Suppressor macrophage treated with lipopolysaccharide for 4 hours (primary cell): Measurements from ENCODE around the gene FHIT.
"Not testable (repeated sequence)": the region's sequence is repeated elsewhere in the genome, so short reads cannot be mapped to it uniquely, and the experiment has no call there.

ENCODE experiments used
- DNase-seq: peaks from one replicate; pipeline ENCODE4 v3.0.0-alpha.2; 2020

Gene FHIT

GRCh38 chr3:60912876-60913275 is 338.4 kb downstream of the FHIT start:
- DNase-seq: no peak

- no peak for DNase-seq
Measured at GRCh38 chr3:60912142-60912541, 339.1 kb downstream of the FHIT start.

- no peak for DNase-seq
Measured at GRCh38 chr3:60909526-60909925, 341.7 kb downstream of the FHIT start.

DNA sequence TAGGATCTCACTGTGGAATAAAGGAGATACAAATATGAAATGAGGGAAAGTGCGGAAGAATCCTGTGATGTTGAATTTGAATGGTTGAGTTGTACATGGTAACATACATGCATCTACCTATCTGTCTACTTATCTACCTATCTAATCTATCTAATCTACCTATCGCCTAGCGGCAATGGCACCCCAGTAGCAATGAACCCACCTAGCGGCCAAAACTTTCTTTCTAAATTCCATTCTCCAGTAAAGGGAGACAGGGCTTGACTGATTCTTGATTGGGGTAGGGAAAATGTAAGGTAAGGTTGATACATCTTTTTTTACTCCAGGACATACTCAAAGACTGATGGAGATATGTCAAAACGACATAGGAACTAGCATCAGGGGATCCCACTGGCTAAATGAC is 345.0 kb downstream of the FHIT start:
- DNase-seq: no peak

GRCh38 chr3:60898321-60898720 is 352.9 kb downstream of the FHIT start:
- DNase-seq: no peak

DNA sequence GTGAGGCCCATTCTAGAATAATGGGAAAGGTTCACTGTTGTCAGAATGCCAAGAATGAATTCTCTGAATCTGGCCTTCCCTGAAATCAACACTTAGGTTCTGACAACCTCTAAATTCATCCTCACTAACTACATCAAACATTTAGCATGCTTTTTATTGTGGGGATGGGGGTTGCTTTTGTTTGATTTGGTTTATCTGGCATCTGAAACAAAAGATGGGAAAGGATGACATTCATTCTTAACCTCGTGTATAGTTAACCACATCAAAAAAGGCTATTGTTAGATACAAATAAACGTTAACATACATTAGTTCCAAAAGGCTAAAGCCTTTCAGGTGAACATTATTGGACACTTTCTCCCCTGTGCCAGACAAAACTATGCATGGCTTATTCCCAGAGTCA is 357.3 kb downstream of the FHIT start:
- DNase-seq: no peak

DNA sequence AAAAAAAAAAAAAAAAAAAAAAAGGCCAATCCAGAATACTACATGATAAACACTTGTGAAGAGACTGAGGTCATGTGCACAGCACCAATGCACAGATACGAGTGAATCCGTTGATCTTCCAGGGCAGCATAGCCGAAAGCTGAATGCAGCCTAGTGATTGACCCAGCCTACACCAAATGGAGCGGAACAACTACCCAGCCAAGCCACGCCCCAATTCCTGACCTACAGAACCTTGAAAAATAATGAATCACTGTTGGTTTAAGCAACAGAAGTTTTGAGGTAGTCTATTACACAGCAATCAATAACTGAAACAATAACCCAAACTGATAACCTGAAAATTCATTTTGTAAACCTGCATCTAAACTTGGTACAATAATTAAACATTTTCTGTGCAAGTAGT is 361.0 kb downstream of the FHIT start:
- DNase-seq: no peak

GRCh38 chr3:60888952-60889351 is 362.3 kb downstream of the FHIT start:
- DNase-seq: not testable (repeated sequence)

DNA sequence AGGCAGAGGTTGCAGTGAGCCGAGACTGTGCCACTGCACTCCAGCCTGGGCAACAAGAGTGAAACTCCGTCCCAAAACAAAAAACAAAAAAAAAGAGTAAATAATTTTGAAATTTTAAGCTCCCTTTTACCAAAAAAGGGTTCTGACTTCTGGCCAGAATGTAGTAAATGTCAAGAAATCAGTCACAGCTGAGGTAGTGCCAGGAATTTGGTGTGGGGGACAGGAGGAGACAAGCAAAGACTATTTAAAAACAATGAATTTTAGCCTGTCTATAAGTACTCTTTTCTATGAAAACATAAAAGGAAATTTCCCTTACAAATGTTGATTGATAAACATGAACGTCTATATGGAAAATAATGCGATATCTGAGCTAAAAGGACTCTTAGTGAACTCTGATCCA is 363.7 kb downstream of the FHIT start:
- DNase-seq: no peak

DNA sequence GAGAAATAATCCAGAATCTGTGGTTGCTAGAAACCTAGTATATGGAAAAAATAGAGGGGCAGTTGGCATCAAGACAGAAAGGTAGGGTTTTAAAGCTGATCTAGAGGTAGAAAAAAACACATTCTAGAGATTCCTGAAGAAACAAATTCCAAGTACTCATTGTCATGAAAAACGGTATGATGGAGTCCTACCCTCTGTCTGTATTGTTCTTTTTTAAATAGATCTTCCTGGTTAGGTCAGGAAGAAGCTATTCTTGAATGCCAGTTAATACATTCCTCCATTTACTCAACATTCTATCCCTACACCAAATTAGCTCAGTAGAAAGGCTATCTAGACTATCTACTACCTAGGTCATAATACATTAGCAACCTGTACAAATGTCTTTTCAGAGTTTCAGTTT is 364.7 kb downstream of the FHIT start:
- no peak for DNase-seq

DNA sequence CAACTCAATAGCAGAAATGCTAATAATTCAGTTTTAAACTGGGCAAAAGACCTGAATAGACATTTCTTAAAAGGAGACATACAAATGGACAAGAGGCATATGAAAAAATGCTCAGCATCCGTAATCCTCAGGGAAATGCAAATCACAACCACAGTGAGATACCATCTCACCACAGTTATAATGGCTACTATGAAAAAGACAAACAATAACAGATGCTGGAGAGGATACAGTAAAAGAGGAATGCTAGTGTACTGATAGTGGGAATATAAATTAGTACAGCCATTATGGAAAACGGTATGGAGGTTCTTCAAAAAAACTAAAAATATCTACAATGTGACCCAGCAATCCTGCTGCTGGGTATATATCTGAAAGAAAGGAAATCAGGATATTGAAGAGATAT is 367.2 kb downstream of the FHIT start:
- no peak for DNase-seq

DNA sequence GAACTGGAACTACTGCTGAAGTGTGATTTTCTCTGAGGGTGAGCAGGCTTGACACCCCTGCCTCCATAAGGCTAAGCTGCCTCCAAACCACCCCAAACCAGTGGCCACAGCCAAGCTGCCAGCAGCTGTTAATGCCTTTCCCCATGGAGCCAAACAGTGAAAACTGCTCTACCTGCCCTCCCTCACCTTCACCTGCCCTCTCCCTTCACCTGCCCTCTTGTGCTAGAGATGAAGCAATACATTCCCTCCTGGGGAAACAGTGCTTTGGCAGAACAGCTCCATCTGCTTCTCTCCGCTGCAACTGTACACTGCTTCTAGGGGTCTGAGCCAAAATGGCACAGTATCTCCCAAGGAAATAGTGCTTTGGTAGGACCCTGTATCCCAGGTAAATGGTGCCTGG is 374.1 kb downstream of the FHIT start:
- DNase-seq: no peak

DNA sequence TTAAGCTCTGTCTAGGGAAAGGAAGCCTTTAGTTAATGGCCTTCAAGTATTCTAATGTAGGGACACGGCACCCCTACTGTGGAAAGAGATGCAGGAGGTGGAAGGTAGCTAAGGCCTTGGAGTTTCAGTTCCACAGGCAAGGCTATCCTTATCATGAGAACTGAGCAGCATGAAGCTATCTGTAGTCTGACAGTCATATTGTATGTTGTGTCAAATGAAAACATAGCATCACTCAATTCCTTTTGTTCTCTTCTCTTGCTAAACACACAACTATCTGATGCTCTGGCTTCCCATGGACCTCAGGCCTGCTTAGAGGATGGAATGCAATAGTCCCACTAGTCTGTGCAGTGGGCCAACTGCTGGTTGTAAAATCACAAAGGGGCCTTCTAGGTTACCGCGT is 380.9 kb downstream of the FHIT start:
- no peak for DNase-seq

GRCh38 chr3:60867200-60867599 is 384.1 kb downstream of the FHIT start:
- no peak for DNase-seq

- no peak for DNase-seq
Measured at GRCh38 chr3:60856257-60857046, 394.8 kb downstream of the FHIT start.

GRCh38 chr3:60855250-60855649 is 396.0 kb downstream of the FHIT start:
- peak; percentile 76 for DNase-seq

DNA sequence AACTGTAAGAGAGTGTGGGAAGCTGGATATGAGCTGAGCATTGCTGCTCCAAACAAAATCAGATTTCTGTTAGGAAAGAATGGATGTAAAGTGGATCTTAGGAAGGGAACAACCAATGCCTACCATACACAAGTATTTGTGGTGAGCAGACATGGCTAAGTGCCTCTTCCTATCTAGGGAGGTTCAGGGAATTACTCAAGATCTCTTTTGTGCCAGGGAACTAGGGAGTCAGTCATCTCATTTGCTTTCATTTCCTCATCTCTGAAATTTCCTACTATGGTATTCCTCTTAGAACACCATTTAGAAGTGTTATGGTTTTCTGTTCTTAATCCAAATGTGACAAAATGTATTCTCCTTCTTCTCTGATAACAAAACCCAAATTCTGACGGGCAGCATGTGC is 396.5 kb downstream of the FHIT start:
- DNase-seq: peak; percentile 76

- peak; percentile 37 for DNase-seq
Measured at GRCh38 chr3:60847791-60848190, 403.5 kb downstream of the FHIT start.

DNA sequence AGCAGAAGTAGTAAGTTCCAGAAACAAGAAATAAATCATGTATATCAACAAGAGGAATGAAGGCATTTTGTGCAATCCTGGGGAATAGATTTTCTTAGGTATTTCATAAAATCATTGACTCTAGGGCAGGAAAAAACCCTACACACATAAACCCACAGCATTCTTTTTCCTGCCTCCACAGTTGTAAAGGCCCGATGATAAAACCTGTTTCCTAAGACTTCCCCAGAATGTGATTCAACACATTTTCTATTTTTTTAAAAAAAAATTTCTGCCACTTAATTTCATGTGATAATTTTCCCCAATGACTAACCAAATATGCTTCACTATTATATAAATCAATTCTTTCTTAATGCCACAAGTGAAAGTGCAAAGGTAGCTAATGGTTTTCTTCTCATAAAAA is 407.0 kb downstream of the FHIT start:
- no peak for DNase-seq

DNA sequence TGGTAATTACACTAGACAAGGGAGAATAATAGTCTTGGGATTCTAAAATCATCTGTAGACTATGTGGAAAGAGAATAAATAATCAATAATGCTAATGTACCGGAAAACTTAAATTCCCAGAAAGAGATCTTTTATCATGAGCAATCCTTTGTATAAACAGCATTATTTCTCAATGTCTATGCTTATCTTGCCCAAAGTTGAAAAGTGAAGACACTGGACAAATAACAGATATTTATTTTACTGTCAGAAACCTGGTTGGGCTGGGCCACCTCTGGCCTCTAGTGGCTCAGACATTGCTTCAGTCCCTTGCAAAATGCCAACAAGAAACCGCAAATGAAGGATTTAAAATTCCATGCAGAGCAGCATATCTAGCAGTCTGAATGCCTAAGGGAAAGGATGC is 409.9 kb downstream of the FHIT start:
- no peak for DNase-seq

- DNase-seq: no peak
Measured at GRCh38 chr3:60839246-60839645, 412.0 kb downstream of the FHIT start.

DNA sequence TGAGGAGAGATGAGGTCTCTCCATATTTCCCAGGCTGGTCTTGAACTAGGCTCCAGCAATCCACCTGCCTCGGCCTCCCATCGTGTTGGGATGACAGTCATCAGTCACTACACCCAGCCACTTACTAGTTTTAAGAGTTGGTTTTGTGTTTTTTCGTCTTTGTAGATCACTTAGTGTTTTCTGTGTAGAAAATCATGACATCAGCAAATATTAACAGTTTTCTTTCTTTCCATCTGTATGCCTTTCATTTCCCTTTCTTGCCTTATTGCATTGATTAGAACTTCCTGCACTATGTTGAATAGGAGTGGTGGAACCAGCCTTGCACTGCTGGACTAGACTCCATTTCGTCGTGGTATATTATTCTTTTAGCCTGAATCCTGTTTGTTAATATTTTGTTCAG is 415.5 kb downstream of the FHIT start:
- no peak for DNase-seq

DNA sequence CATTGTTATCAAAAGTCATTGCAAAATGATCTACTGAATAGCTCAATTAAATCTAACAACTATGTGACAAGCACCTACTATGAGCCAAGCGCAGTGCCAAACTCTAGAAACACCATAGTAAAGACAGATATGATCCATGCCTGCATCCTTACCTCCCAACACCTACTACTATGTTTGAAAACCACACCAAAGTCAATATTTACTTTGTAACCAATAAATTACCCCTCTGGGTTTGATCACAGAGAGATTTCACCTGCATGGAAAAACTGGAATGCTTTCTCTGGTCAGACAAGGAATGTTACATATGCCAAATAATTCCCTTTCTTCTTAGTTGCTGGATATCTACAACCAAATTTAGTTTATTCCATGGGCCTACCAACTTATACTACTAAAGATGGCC is 422.2 kb downstream of the FHIT start:
- no peak for DNase-seq

DNA sequence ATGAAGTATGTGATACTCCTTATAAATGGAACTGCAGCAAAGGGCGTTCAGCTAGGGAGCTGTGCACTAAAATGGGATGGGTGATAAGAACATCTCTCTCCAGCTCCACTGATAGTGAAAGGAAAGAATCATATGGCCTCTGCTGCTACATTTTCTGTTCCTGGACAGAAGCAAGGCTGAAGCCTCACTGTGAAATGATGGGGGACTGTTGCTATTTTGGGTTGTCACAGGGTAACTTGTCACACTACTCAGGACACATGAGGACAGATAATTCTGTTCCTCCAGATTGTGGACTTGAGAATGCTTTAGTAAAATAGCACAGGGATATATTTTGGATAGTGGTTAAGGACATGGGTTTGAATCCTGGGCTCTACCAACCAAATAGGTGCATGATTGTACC is 423.6 kb downstream of the FHIT start:
- no peak for DNase-seq

DNA sequence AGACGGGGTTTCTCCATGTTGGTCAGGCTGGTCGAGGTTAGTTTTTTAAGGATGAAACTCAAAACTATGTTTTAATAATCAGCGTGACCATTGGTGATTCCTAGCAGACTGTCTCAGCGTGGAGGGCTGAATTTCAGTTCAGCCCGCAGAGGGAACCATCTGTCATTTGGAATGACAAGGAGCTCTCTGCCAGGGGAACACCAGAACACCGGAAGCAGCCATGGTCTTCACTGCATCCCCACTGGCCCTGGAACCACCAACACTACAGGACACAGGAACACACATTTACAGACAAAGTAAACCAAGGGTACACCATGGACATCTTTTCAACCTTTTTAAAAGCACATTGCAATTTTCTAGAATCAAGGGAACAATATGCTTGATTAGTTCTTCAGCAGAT is 424.7 kb downstream of the FHIT start:
- DNase-seq: no peak
